Skin epidermis (tissue), 12 donors: ENCODE measurements around the gene INPP1.
"Not testable (repeated sequence)": the region's sequence is repeated elsewhere in the genome, so short reads cannot be mapped to it uniquely, and the experiment has no call there.

Experiments used
- H3K27ac ChIP-seq, 21 experiments: fragments of 200-600 bp; sonication (generic) in 11 of 21; one replicate each; pipeline ENCODE4 v1.5.0; 2020; ENCODE audit warnings: mild to moderate bottlenecking in 3 of 21, inconsistent platforms in 2 of 21, moderate library complexity in 2 of 21
- H3K4me3 ChIP-seq, 7 experiments: fragments of 200-600 bp; sonication (generic) in 2 of 7; one replicate each; pipeline ENCODE4 v1.5.0; 2020; ENCODE audit warnings: inconsistent platforms in 2 of 7, mild to moderate bottlenecking in 2 of 7, moderate library complexity in 1 of 7

INPP1 gene

GRCh38 chr2:190328573-190329147 lies 14.7 kb upstream of the INPP1 start:
- Histone ChIP-seq H3K4me3 (no peak overlapping the region), H3K27ac (no peak overlapping the region)

GRCh38 chr2:190333395-190333794 lies 10.0 kb upstream of the INPP1 start:
- H3K4me3 ChIP-seq = no peak overlapping the region
- H3K27ac ChIP-seq = peak overlapping the region in 10 of 21 experiments; percentile 6 to 71 (median 45)

- no peak overlapping the region for H3K4me3 ChIP-seq
- H3K27ac ChIP-seq = peak overlapping the region in 12 of 21 experiments; percentile 2 to 71 (median 30)
Measured at GRCh38 chr2:190333928-190334327, 9.5 kb upstream of the INPP1 start.

GRCh38 chr2:190334479-190335224 lies 8.7 kb upstream of the INPP1 start:
- Histone ChIP-seq H3K4me3 (no peak overlapping the region), H3K27ac (peak overlapping the region in 10 of 21 experiments; percentile 2 to 71 (median 50))

- H3K27ac ChIP-seq = peak overlapping the region in 4 of 21 experiments; percentile 14 to 54 (median 46)
- H3K4me3 ChIP-seq = no peak overlapping the region
Measured at GRCh38 chr2:190335225-190335559, 8.2 kb upstream of the INPP1 start.

GRCh38 chr2:190335584-190335983 lies 7.8 kb upstream of the INPP1 start:
- not testable (repeated sequence) for H3K27ac ChIP-seq, H3K4me3 ChIP-seq

- H3K27ac ChIP-seq = no peak overlapping the region
Measured at GRCh38 chr2:190336420-190336819, 7.0 kb upstream of the INPP1 start.

GRCh38 chr2:190338453-190338852 lies 4.9 kb upstream of the INPP1 start:
- Histone ChIP-seq H3K27ac (no peak overlapping the region), H3K4me3 (no peak overlapping the region)

More at GRCh38 chr2:190336420-190336819, 7.0 kb upstream of the INPP1 start:
- no peak overlapping the region for H3K4me3 ChIP-seq

- H3K4me3 ChIP-seq = no peak overlapping the region
- H3K27ac ChIP-seq = no peak overlapping the region
Measured at GRCh38 chr2:190339394-190339793, 4.0 kb upstream of the INPP1 start.

- no peak overlapping the region for H3K27ac ChIP-seq
- no peak overlapping the region for H3K4me3 ChIP-seq
Measured at GRCh38 chr2:190340369-190340768, 3.0 kb upstream of the INPP1 start.

- Histone ChIP-seq H3K27ac (peak overlapping the region in 14 of 21 experiments; percentile 80 to 98 (median 93)), H3K4me3 (no peak overlapping the region)
Measured at GRCh38 chr2:190342611-190343010, 778 bp upstream of the INPP1 start.

GRCh38 chr2:190343089-190343535 lies 277 bp upstream of the INPP1 start:
- peak overlapping the region; percentile 49 to 80 (median 57) for H3K4me3 ChIP-seq
- H3K27ac ChIP-seq = peak overlapping the region in 20 of 21 experiments; percentile 80 to 98 (median 88)

- H3K27ac ChIP-seq = peak overlapping the region; percentile 56 to 98 (median 88)
- H3K4me3 ChIP-seq = peak overlapping the region; percentile 49 to 80 (median 57)
Measured at GRCh38 chr2:190344276-190344827, 963 bp downstream of the INPP1 start.

- no peak overlapping the region for H3K27ac ChIP-seq
- no peak overlapping the region for H3K4me3 ChIP-seq
Measured at GRCh38 chr2:190350371-190350770, 7.0 kb downstream of the INPP1 start.

GRCh38 chr2:190351955-190352354 lies 8.6 kb downstream of the INPP1 start:
- Histone ChIP-seq H3K4me3 (no peak overlapping the region), H3K27ac (peak overlapping the region in 7 of 21 experiments; percentile 16 to 74 (median 54))

GRCh38 chr2:190352668-190353536 lies 9.5 kb downstream of the INPP1 start:
- Histone ChIP-seq H3K27ac (peak overlapping the region in 18 of 21 experiments; percentile 2 to 78 (median 54)), H3K4me3 (no peak overlapping the region)

GRCh38 chr2:190353537-190353899 lies 10.1 kb downstream of the INPP1 start:
- peak overlapping the region in 17 of 21 experiments; percentile 16 to 78 (median 54) for H3K27ac ChIP-seq
- H3K4me3 ChIP-seq = no peak overlapping the region

GRCh38 chr2:190354003-190354690 lies 10.8 kb downstream of the INPP1 start:
- peak overlapping the region in 17 of 21 experiments; percentile 16 to 78 (median 54) for H3K27ac ChIP-seq

GRCh38 chr2:190355968-190356644 lies 12.7 kb downstream of the INPP1 start:
- peak overlapping the region in 12 of 21 experiments; percentile 1 to 73 (median 24) for H3K27ac ChIP-seq

More at GRCh38 chr2:190354003-190354690, 10.8 kb downstream of the INPP1 start:
- no peak overlapping the region for H3K4me3 ChIP-seq

More at GRCh38 chr2:190355968-190356644, 12.7 kb downstream of the INPP1 start:
- H3K4me3 ChIP-seq = no peak overlapping the region
